Activated CD4-positive, alpha-beta T cell treated with anti-CD3 and anti-CD28 coated beads, Interleukin-2, amount 10 ng/mL, durations not matched to agents 7 days and 5 days (primary cell): Measurements from ENCODE around the gene TRAPPC5. TPM values are rescaled to one million over a fixed set of nuclear protein-coding genes. Genes with fewer than 3 reads are reported as not detected.

Source experiments
- CTCF ChIA-PET: fragments of 350-600 bp; sonication (Branson Sonifier 250); formaldehyde crosslinking; loops from one replicate; lab custom pipeline; 2021; ENCODE audit warnings: antibody characterized with exemption; lab: Charles Lee
- POLR2A ChIA-PET: fragments of 350-600 bp; sonication (Branson Sonifier 250); formaldehyde crosslinking; loops from one replicate; lab custom pipeline; 2021; ENCODE audit warnings: antibody characterized with exemption; lab: Charles Lee
- DNase-seq: peaks from one replicate; pipeline ENCODE4 v3.0.0-alpha.2; 2020
- H3K27ac Mint-ChIP-seq: one replicate; pipeline ENCODE4 v1.8.0; 2021; ENCODE audit warnings: mild to moderate bottlenecking, moderate library complexity, mixed read lengths
- H3K27me3 Mint-ChIP-seq: one replicate; pipeline ENCODE4 v1.8.0; 2021; ENCODE audit warnings: mixed read lengths
- H3K36me3 Mint-ChIP-seq: one replicate; pipeline ENCODE4 v1.8.0; 2021; ENCODE audit warnings: low read depth, mixed read lengths
- H3K4me1 Mint-ChIP-seq: one replicate; pipeline ENCODE4 v1.8.0; 2021; ENCODE audit warnings: mixed read lengths
- H3K4me3 Mint-ChIP-seq: one replicate; pipeline ENCODE4 v1.8.0; 2021; ENCODE audit warnings: mild to moderate bottlenecking, moderate library complexity, mixed read lengths
- H3K9me3 Mint-ChIP-seq: one replicate; pipeline ENCODE4 v1.8.0; 2021; ENCODE audit warnings: mixed read lengths
- total RNA-seq, 2 experiments: library from RNA; stranded (reverse); gene quantifications; one replicate each; pipeline ENCODE4 v1.2.3, GENCODE V29; 2021

The TRAPPC5 gene
- total RNA-seq, 2 experiments from 2014 or later, result 105 to 106 TPM

DNA sequence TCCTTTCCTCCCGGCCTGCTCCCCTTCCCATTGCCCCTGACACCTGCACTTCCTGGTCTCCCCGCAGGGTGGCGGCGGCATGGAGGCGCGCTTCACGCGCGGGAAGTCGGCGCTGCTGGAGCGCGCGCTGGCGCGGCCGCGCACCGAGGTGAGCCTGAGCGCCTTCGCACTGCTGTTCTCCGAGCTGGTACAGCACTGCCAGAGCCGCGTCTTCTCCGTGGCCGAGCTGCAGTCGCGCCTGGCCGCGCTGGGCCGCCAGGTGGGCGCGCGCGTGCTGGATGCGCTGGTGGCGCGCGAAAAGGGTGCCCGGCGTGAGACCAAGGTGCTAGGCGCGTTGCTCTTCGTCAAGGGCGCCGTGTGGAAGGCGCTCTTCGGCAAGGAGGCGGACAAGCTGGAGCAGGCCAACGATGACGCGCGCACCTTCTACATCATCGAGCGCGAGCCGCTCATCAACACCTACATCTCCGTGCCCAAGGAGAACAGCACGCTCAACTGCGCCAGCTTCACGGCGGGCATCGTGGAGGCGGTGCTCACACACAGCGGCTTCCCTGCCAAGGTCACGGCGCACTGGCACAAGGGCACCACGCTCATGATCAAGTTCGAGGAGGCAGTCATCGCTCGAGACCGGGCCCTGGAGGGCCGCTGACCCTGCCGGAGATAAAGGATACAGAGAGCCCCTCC, 1.7 kb downstream of the TRAPPC5 start:
- Mint-ChIP-seq H3K27ac (peak overlapping the region; percentile 96), H3K36me3 (peaks cover 13% of the 10 kb centered on the region), H3K9me3 (no peaks in the 10 kb centered on the region), H3K4me3 (peak overlapping the region; percentile 89), H3K27me3 (peaks cover 7% of the 10 kb centered on the region), H3K4me1 (peaks cover 38% of the 10 kb centered on the region)
- ChIA-PET CTCF (interaction anchor here (0.6 to 2.0 kb wide), 2 partner anchors 17 to 120 kb away, joined by 4 to 6 read pairs; no protein-coding TSS in a partner anchor), POLR2A (no interaction called here)
- no peak for DNase-seq

DNA sequence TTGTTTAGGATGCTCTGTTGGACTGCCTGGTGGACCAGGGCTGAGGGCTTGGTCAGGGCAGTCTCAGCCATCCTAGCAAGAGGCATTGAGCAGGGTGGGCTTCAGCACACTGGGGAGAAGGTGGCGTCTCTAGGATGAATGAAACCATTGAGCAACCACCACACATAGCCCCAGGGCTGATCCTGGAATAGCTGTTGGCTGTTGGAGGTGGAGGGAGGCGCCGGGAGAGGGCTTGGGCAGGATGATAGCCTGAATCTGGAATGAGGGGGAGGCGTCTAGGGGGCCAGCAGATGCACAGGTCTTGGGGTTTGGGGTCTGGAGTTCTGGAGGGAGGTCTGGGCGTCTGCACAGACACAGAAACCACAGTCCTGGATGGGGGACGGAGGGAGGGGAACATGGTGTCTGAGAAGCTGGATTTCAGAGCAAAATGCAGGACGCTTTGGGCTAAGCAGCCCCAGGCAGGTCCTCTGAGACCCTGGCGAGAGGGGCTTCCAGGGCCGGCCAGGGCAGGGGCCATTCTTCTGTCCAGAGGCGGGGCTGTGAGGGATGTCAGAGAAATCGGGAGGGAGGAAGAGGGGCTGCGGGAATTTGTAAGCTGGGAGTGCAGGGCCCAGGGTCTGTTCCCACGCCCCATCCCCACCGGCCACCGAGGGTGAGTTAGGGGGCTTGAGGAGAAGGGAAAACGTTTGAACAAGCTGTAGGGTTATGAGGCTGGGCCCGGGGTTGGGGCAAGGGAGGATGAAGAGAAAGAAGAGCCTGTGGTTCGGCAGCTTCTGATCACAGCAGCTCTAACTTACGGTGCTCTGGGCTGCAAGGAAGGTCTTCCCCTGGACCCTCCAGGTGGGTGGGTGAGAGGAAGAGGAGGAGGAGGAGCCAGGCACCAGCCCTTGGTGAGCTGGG, 5.2 kb downstream of the TRAPPC5 start:
- no peaks in the 10 kb centered on the region for H3K9me3 Mint-ChIP-seq
- H3K36me3 Mint-ChIP-seq, result peaks cover 13% of the 10 kb centered on the region
- no peak overlapping the region for H3K4me3 Mint-ChIP-seq
- H3K4me1 Mint-ChIP-seq, result peaks cover 11% of the 10 kb centered on the region
- POLR2A ChIA-PET, result interaction anchor here (0.6 kb wide), 1 partner anchor 56 kb away, joined by 4 read pairs; no protein-coding TSS in a partner anchor
- H3K27me3 Mint-ChIP-seq, result no peaks in the 10 kb centered on the region
- peak overlapping the region; percentile 21 for H3K27ac Mint-ChIP-seq
- CTCF ChIA-PET, result interaction anchor here (0.7 to 1.0 kb wide), 2 partner anchors 16 to 905 kb away, joined by 3 read pairs; partner anchors contain the start of gene FCER2
- no peak for DNase-seq

DNA sequence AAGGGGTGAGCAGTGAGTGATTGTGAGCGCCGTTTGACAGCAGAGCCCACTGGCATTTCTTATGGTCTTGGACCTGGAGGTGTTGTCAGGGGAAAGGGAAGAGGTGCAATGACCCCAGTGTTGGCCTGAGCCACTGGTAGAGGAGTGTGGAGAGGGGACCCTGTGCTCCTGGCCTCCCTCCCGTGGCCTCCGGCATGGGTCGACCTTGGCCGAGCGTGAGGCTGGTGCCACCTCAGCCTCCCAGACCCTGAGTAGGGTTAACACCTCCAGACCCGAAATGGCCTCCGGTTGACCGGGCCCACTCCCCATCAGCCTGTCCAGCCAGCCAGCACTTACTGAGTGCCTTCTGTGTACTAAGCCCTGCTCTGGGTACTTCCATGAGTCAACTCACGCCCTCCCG, 6.5 kb downstream of the TRAPPC5 start:
- H3K4me3 Mint-ChIP-seq, result no peak overlapping the region
- no peaks in the 10 kb centered on the region for H3K9me3 Mint-ChIP-seq

DNA sequence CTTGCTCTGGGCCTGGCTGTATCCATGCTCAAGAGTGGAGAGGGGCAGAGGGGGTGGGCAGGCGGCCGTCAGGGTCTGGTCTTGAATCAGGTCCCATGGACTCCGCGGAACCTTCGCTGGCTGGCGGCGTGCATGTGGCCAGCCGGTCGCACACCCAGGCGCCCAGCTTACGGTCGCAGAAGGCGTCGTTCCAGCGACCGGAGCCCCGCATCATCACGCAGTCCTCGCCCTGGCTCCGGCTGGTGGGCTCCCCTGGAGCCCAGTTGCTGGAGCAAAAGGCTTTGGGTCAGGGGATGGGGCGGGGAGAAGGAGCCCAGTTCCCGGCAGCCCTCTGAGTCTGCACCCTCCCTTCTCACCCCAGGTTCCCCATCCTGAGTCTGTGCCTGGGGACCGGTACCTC, 8.5 kb downstream of the TRAPPC5 start:
- CTCF ChIA-PET, result interaction anchor here (1.8 kb wide), 1 partner anchor 9 kb away, joined by 7 read pairs; the partner anchor contains the start of gene TRAPPC5

More for the DNA sequence above, 6.5 kb downstream of the TRAPPC5 start:
- no peak for DNase-seq
- CTCF ChIA-PET, result no interaction called here
- Mint-ChIP-seq H3K27ac (no peak overlapping the region), H3K4me1 (peaks cover 6% of the 10 kb centered on the region), H3K27me3 (no peaks in the 10 kb centered on the region), H3K36me3 (peaks cover 9% of the 10 kb centered on the region)
- POLR2A ChIA-PET, result no interaction called here

DNA sequence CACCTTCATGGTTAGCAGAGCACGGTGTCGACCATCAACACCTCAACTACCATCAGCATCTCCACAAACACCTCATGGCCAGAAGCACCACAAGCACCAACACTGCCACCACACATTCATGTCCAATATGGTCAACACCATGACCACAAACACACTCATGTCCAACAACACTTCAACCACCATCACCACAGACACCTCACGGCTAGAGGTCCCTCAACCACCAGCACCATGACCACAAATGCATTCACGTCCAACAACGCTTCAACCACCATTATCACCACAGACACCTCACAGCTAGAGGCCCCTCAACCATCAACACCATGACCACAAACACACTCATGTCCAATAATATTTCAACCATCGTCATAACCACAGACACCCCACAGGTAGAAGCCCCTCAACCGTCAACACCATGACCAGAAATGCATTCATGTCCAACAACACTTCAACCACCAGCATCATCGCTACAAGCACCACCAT, 10.2 kb downstream of the TRAPPC5 start:
- no peak for DNase-seq
- Mint-ChIP-seq H3K4me3 (no peak overlapping the region), H3K4me1 (no peaks in the 10 kb centered on the region), H3K27ac (no peak overlapping the region), H3K36me3 (no peaks in the 10 kb centered on the region), H3K27me3 (no peaks in the 10 kb centered on the region), H3K9me3 (no peaks in the 10 kb centered on the region)
- POLR2A ChIA-PET, result no interaction called here
- CTCF ChIA-PET, result interaction anchor here (1.2 kb wide), 1 partner anchor 10 kb away, joined by 3 read pairs; the partner anchor contains the start of gene TRAPPC5

More for the DNA sequence above, 8.5 kb downstream of the TRAPPC5 start:
- no peaks in the 10 kb centered on the region for H3K27me3 Mint-ChIP-seq
- H3K27ac Mint-ChIP-seq, result no peak overlapping the region
- no peak overlapping the region for H3K4me3 Mint-ChIP-seq
- POLR2A ChIA-PET, result no interaction called here
- H3K9me3 Mint-ChIP-seq, result no peaks in the 10 kb centered on the region
- no peak for DNase-seq
- H3K4me1 Mint-ChIP-seq, result no peaks in the 10 kb centered on the region
- no peaks in the 10 kb centered on the region for H3K36me3 Mint-ChIP-seq

DNA sequence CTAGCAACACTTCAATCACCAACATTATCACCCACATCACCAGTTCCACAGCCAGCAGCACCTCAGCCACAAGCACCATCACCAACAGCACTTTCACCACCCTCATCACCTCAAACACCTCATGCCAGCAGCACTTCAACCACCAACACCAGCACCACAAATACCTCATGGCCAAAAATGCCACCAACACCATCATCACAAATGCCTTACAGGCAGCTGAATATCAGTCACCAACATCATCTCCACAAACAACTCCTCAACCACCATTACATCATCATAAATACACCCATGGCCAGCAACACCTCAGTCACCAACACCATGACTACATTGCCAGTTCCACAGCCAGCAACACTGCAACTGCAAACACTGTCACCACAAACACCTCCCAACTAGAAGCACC, 10.9 kb downstream of the TRAPPC5 start:
- no peaks in the 10 kb centered on the region for H3K9me3 Mint-ChIP-seq
- H3K4me3 Mint-ChIP-seq, result no peak overlapping the region
- no peaks in the 10 kb centered on the region for H3K4me1 Mint-ChIP-seq
- POLR2A ChIA-PET, result no interaction called here
- CTCF ChIA-PET, result no interaction called here
- no peak for DNase-seq
- no peaks in the 10 kb centered on the region for H3K36me3 Mint-ChIP-seq
- H3K27me3 Mint-ChIP-seq, result peaks cover under 1% of the 10 kb centered on the region
- H3K27ac Mint-ChIP-seq, result no peak overlapping the region

DNA sequence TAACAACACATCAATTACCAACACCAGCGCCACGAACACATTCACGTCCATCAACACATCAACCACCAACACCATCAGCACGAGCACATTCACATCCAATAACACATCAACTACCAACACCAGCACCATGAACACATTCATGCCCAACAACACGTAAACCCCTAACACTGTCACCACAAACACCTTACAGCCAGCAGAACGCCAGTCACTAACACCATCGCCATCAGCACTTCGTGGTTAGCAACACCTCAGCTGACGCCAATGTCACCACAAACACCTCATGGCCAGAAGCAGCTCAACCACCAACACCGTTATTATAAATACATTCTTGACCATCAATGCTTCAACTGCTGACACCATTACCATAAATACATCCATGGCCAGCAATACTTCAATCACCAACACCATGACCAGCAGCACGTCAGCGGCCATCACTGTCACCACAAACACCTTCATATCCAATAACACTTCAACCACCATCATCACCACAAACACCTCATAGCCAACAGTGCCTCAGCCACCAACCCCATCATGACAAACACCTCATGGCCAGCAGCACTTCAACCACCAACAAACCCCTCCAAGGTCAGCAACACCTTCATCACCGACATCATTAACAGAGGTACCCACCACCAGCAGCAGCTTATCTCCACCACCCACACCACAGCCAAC, 11.9 kb downstream of the TRAPPC5 start:
- Mint-ChIP-seq H3K27ac (no peak overlapping the region), H3K27me3 (peaks cover 3% of the 10 kb centered on the region), H3K4me3 (no peak overlapping the region), H3K36me3 (no peaks in the 10 kb centered on the region), H3K9me3 (no peaks in the 10 kb centered on the region), H3K4me1 (no peaks in the 10 kb centered on the region)
- DNase-seq, result no peak
- CTCF ChIA-PET, result no interaction called here
- POLR2A ChIA-PET, result no interaction called here

DNA sequence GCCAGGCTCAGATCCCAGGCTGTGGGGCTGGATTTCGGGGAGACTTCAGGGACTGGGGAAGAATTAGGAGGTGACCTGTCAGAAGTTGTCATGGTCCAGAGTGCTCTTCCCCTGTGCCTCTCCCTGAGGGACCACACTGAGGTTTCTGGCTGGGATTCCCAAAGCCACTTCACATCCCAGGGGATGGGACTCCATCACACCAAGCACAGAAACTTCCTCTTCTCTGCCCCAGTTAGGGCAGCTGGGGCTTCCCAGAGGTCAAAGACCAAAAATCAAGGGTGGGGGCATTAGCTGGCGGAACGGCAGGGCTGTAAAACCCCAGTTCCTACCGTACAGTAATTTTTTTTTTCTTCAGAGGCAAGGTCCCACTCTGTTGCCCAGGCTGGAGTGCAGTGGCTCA, 13.9 kb downstream of the TRAPPC5 start:
- Mint-ChIP-seq H3K4me1 (peaks cover 3% of the 10 kb centered on the region), H3K4me3 (no peak overlapping the region), H3K36me3 (no peaks in the 10 kb centered on the region), H3K27me3 (peaks cover 8% of the 10 kb centered on the region), H3K27ac (no peak overlapping the region), H3K9me3 (no peaks in the 10 kb centered on the region)
- DNase-seq, result no peak
- POLR2A ChIA-PET, result no interaction called here
- CTCF ChIA-PET, result interaction anchor here (1.2 kb wide), 1 partner anchor 14 kb away, joined by 3 read pairs; the partner anchor contains the start of gene TRAPPC5

DNA sequence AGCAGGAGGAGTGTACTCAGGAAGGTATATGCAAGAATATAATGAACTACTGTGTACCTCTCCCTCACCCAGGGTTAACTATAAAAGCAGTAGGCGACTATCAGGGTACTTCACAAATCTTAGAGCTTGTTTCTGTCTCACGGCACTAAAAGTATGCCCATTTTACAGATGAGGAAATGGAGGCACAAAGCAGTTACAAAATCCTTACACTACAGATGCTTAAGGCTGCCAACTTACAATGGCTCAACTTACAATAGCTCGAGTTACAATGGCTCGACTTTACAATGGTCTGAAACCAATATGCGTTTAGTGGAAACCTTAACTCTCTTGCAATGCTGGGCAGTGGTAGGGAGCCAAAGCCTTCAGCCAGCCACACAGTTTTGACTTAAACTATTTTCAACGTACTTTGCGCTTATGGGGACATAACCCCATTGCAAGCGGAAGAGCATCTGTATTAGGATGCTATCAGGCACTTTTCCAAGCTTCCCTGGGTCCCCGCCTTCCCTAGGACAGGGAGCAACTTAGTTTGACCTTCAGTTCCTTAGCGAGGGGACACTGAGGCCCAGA, 17.2 kb downstream of the TRAPPC5 start:
- peaks cover 8% of the 10 kb centered on the region for H3K27me3 Mint-ChIP-seq
- H3K9me3 Mint-ChIP-seq, result no peaks in the 10 kb centered on the region
- H3K4me1 Mint-ChIP-seq, result peaks cover 3% of the 10 kb centered on the region
- no peaks in the 10 kb centered on the region for H3K36me3 Mint-ChIP-seq
- no peak for DNase-seq
- no peak overlapping the region for H3K27ac Mint-ChIP-seq
- POLR2A ChIA-PET, result interaction anchor here (0.6 kb wide), 1 partner anchor 102 kb away, joined by 3 read pairs; no protein-coding TSS in a partner anchor
- CTCF ChIA-PET, result interaction anchor here (1.3 to 1.9 kb wide), 2 partner anchors 17 to 74 kb away, joined by 3 to 6 read pairs; partner anchors contain the start of gene TRAPPC5
- H3K4me3 Mint-ChIP-seq, result no peak overlapping the region

DNA sequence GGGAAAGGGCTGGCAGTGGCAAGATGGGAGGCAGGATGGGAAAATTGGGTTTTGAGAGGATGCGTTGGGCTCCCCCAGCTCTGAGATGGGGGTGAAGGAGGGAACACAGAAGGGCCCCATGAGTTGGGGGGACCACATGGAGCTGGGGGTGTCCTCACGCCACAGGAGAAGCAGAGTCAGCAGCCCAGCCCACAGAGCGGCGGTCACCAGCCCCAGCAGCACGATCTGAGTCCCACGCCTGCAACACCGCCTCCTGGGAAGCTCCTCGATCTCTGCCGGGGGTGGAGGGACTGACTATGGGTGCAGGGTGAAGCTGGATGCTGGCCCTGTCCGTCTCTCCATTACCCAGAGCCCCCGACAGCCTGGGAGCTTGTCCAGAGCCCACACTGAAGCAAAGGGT, 17.9 kb downstream of the TRAPPC5 start:
- no peak for DNase-seq
- CTCF ChIA-PET, result interaction anchor here (0.6 to 1.9 kb wide), 4 partner anchors 18 to 154 kb away, joined by 3 to 6 read pairs (median 3); partner anchors contain the start of gene TRAPPC5
- H3K27ac Mint-ChIP-seq, result no peak overlapping the region
- no peak overlapping the region for H3K4me3 Mint-ChIP-seq
- H3K9me3 Mint-ChIP-seq, result no peaks in the 10 kb centered on the region
- H3K4me1 Mint-ChIP-seq, result peaks cover 3% of the 10 kb centered on the region
- POLR2A ChIA-PET, result no interaction called here
- H3K36me3 Mint-ChIP-seq, result no peaks in the 10 kb centered on the region
- H3K27me3 Mint-ChIP-seq, result peaks cover 12% of the 10 kb centered on the region

DNA sequence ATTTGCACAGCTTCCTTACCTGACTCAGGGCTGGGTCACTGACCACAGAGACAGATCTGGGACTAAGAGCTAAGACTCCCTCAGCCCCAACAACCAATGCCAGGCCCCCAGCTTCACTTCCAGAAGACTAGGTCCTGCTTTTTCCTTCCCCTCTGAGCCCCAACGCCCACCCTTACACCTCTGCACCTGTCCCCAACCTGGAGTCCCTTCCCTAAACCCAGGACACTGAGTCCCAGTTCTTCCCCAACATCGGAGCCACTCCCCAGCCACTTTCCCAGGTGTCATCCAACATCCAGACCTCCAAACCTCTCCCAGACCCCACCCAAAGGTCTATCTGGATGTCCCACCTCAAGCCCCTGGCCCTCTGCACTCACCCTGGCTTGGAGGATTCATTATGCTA, 18.4 kb downstream of the TRAPPC5 start:
- POLR2A ChIA-PET, result no interaction called here
- no peak overlapping the region for H3K27ac Mint-ChIP-seq

More for the DNA sequence above, 18.4 kb downstream of the TRAPPC5 start:
- CTCF ChIA-PET, result interaction anchor here (1.1 to 1.9 kb wide), 2 partner anchors 18 to 101 kb away, joined by 3 to 6 read pairs; partner anchors contain the start of gene TRAPPC5
- no peak overlapping the region for H3K4me3 Mint-ChIP-seq
- no peak for DNase-seq
- no peaks in the 10 kb centered on the region for H3K36me3 Mint-ChIP-seq
- H3K27me3 Mint-ChIP-seq, result peaks cover 15% of the 10 kb centered on the region
- peaks cover 3% of the 10 kb centered on the region for H3K4me1 Mint-ChIP-seq
- no peaks in the 10 kb centered on the region for H3K9me3 Mint-ChIP-seq
